ENCODE data around the gene ZNF780B. TPM values are rescaled to one million over a fixed set of nuclear protein-coding genes. Genes with fewer than 3 reads are reported as not detected.

ZNF780B gene
- total RNA-seq, result 1 to 10 TPM; 1.8 to 6.8 (median 4.1) TPM

- H3K4me3 ChIP-seq (ENCODE audit: low read depth, poor library complexity, severe bottlenecking), result peak within 1 kb of the TSS; percentile 83
- intact Hi-C loops (cut with DNase I; ENCODE audit: low total_unique reads), result no loop called here
- DNase-seq (ENCODE audit: low spot score in 2 of 2), result peak; percentile 44 to 91
- WGBS, 2 donors, result 0% methylated on average over 41 of the region's 41 CpGs
- TF ChIP-seq CTCF (IDR thresholded peaks at IDR 0.05) (no peak), POLR2A (IDR thresholded peaks at IDR 0.05) (no peak)
These were observed at the start of gene ZNF780B for GRCh38 chr19:40055832-40056504. Gene ZNF780B (minus strand): TSS chr19:40056231. CDS start chr19:40050332, 5,899 bp downstream.

- intact Hi-C loops (cut with DNase I; ENCODE audit: low total_unique reads), result no loop called here
- 48 to 57% methylated on average over 1 of the region's 1 CpG for WGBS, 2 donors
- DNase-seq (ENCODE audit: low spot score in 2 of 2), result no peak
- TF ChIP-seq CTCF (IDR thresholded peaks at IDR 0.05) (no peak), POLR2A (IDR thresholded peaks at IDR 0.05) (no peak)
- no peak overlapping the region for H3K4me3 ChIP-seq (ENCODE audit: low read depth, poor library complexity, severe bottlenecking)
These were observed 48.7 kb upstream of the ZNF780B start for GRCh38 chr19:40104754-40105153.

- DNase-seq (ENCODE audit: low spot score in 2 of 2), result no peak
- TF ChIP-seq POLR2A (IDR thresholded peaks at IDR 0.05) (no peak), CTCF (IDR thresholded peaks at IDR 0.05) (no peak)
- WGBS, 2 donors, result 83 to 90% methylated on average over 4 of the region's 4 CpGs
- intact Hi-C loops (cut with DNase I; ENCODE audit: low total_unique reads), result no loop called here
- H3K4me3 ChIP-seq (ENCODE audit: low read depth, poor library complexity, severe bottlenecking), result no peak overlapping the region
These were observed 47.6 kb upstream of the ZNF780B start for GRCh38 chr19:40103600-40103999.

- TF ChIP-seq CTCF (IDR thresholded peaks at IDR 0.05) (no peak), POLR2A (IDR thresholded peaks at IDR 0.05) (no peak)
- intact Hi-C loops (cut with DNase I; ENCODE audit: low total_unique reads), result no loop called here
- no peak overlapping the region for H3K4me3 ChIP-seq (ENCODE audit: low read depth, poor library complexity, severe bottlenecking)
- DNase-seq (ENCODE audit: low spot score in 2 of 2), result no peak
- 77 to 83% methylated on average over 1 of the region's 1 CpG for WGBS, 2 donors
These were observed 45.8 kb upstream of the ZNF780B start for GRCh38 chr19:40101813-40102212.

GRCh38 chr19:40093416-40093815 lies 37.4 kb upstream of the ZNF780B start:
- H3K4me3 ChIP-seq (ENCODE audit: low read depth, poor library complexity, severe bottlenecking), result no peak overlapping the region
- intact Hi-C loops (cut with DNase I; ENCODE audit: low total_unique reads), result no loop called here
- WGBS, 2 donors, result 78 to 79% methylated on average over 1 of the region's 1 CpG
- DNase-seq (ENCODE audit: low spot score in 2 of 2), result no peak
- no peak for TF ChIP-seq POLR2A (IDR thresholded peaks at IDR 0.05)
- TF ChIP-seq CTCF (IDR thresholded peaks at IDR 0.05), result no peak
